NCI-H460 (cell line): ENCODE data around the gene WDFY2. TPM values are rescaled to one million over a fixed set of nuclear protein-coding genes. Genes with fewer than 3 reads are reported as not detected.
"Not testable (repeated sequence)": the region's sequence is repeated elsewhere in the genome, so short reads cannot be mapped to it uniquely, and the experiment has no call there.

Experiments used
- DNase-seq: peaks from one replicate; pipeline ENCODE4 v3.0.0-alpha.2; 2016; ENCODE audit warnings: low read depth; ENCODE audit errors: extremely low read depth
- total RNA-seq: library from RNA; depleted of rRNA; stranded (reverse); fragments of >200 nt; shearing (Covaris generic); gene quantifications from 2 replicates; pipeline ENCODE4 v1.2.3, GENCODE V29; 2014

WDFY2 gene
- total RNA-seq, 1 experiment from 2014 or later, result 10.8 TPM

DNA sequence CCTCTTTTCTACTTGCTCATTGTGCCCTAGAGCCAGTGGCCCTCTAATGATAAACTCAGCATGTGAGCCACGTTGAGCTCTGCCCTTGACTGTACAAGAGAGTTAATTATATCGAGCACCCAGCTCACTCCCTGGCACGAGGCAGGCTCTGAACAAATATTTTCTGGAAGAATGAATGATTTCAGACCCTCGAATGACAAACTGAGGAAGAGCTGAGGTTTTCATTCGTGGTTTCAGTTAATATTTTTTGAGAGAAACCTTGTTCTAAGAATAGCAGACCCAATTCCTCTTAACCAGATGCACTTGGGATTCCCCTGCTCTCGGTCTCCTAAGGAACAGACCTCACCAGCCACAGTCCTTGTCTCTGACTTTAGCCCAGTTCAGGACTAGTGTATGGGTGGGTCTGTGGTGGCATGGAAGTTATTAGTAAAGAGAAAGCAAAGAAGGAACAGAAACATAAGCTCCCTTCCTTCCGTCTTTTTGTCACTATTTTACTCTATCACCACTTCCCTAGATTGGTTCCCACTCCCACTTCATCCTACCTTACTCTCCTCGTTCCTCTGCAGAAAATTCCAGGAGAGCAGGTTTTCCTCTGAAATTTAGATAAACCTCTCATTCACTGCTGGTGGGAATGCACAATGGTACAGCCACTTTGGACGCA lies 22.1 kb upstream of the WDFY2 start:
- no peak for DNase-seq

DNA sequence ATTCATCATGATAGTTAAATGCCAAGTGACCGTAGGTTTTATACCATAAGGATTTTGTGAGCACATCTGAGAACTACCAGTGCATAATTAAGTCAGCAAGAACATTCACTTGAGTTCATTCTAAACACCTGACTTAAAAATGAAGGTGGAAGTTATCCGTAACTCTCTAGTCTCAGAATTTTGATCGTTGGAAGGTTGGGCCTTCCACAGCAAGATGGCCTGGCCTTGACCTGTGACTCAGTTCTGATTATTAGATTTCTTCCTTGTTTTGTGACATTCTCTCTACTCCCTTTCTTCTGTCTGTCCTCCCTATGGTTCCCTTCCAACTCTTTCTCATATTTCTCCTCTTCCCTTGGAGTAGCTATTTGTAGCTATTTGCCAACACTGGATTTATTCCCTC lies 20.0 kb upstream of the WDFY2 start:
- no peak for DNase-seq

- no peak for DNase-seq
Observed at GRCh38 chr13:51564671-51565070, 19.6 kb upstream of the WDFY2 start.

- DNase-seq, result not testable (repeated sequence)
Observed at GRCh38 chr13:51569001-51569400, 15.3 kb upstream of the WDFY2 start.

DNA sequence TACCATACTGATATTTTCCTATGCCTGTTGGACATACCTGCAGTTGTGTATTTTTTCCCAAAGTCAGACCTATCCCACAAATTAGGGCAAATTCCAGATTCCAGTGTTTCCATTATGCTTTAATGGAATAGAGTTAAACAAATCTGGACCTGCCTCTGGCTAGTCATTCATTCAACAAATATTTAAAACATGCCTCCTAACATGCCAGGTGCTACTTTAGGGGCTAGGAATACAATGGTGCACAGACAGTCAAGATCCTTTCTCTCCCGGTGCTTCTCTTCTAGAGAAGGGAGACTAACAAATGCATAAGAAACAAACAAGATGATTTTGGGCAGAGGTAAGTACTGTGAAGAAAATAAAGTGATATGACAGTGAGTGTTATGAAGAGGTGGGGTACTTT lies 7.5 kb upstream of the WDFY2 start:
- no peak for DNase-seq

- no peak for DNase-seq
Observed at GRCh38 chr13:51577690-51578089, 6.6 kb upstream of the WDFY2 start.

DNA sequence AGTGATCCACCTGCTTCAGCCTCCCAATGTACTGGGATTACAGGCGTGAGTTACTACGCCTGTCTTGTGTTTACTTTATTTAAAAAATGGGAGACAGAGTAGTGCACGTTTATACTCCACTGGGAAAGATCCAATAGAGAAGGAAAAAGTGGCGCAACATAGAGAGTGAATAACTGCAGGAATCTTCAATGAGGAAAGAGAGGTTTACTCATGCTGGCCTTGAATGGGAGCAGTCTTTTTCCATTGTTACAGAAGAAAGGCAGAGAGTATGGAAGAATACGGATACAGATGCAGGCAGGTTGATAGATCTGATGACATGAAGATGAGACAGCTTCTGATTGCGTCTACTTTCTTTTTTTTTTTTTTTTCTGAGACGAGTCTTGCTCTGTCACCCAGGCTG lies 4.6 kb upstream of the WDFY2 start:
- DNase-seq, result no peak

GRCh38 chr13:51581148-51581820 lies 3.0 kb upstream of the WDFY2 start:
- DNase-seq, result no peak

DNA sequence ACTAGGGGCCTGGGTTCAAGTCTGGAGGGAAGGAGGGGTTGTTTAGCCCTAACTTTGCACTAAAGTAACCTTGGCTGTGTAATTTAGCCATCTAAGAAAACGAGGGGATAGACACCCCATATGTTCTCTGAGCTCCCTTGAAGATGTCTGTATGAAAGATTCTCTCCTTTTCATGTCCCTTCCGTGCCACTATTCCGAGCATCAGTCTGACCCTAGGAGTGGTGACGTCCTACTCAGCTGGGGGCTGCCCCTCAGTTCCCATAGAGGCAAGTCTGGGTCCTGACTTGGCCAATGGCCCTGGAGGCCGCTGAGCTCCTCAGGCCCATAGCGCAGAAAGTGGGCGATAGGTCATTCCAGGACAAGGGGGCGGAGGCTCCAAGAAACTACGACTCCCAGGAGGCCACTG lies 790 bp upstream of the WDFY2 start:
- no peak for DNase-seq

DNA sequence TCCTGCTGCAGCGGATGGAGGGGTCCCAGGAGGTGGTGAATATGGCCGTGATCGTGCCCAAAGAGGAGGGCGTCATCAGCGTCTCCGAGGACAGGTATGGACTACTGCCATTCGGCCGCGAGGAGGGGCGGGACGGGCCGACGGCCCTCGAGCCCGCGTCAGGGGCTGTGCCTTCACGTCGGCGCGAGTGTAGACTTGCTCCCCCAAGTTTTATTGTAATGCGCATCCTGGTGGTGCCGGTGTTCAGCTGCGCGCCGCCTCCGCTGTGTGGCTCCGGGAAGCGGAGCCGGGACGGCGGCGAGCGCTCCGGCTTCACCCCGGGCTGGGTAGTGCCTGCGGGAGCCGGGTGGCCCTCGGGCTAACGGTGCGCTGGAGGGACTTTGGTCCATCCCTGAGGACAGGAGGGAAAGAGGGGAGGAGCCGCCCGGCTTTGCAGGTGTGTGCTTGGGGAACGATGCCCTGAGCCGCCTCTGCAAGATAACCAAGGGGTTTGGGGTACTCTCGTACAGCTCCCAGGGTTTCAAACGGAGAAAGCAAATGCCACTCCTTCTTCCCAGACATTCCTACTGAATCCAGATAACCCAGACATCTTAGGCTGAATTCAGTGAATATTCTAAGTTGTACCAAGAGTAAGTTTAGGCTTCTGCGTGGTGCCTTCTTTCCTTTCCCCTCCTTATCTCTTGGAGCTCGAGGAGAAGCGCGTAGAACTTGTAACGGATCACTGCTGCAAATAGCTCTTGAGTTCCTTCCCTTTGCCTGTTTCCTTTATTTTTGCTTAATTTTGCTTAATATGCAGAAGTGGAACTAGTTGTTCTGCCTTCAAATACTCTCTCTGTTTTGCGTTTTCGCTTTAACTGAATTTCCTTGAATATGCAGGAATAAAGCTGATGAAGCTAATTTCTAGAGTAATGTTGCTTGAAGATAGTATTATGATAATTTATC lies 740 bp downstream of the WDFY2 start:
- DNase-seq, result no peak

DNA sequence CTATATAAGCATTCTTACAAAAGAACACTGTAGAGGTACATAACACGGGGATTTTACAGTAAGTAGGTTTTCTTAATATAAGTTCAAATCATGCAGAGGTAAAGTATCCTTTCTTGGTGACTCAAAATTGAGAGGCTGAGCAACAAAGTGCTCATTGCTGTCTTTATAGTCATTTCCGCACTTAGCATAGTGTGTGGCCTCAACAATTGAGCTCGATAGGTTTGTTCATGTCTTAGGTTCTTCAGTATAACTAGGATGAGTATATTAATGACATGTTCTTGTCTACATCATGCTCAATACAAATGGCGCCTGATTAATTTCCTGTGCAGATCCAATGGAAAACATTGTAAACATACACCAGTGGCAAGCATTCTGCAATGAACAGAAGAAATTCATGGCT lies 1.4 kb downstream of the WDFY2 start:
- DNase-seq, result no peak

DNA sequence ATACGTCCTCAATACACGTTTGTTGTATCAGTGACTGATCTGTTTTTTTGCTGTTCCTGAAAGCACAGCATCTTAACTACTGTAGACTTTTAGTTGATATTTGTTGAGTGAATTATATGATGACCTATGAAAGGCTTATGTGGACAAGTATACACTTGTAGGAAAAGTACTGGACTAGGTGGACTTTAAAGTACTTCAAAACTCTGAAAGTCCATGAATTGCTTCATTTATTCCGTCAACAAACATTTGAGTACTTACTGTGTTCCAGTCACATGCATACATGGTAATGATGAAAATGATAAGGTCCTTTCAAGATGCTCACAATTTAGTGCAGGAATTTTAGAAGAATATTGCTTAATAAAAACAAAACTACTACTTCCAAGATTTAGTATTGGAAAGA lies 3.1 kb downstream of the WDFY2 start:
- no peak for DNase-seq

DNA sequence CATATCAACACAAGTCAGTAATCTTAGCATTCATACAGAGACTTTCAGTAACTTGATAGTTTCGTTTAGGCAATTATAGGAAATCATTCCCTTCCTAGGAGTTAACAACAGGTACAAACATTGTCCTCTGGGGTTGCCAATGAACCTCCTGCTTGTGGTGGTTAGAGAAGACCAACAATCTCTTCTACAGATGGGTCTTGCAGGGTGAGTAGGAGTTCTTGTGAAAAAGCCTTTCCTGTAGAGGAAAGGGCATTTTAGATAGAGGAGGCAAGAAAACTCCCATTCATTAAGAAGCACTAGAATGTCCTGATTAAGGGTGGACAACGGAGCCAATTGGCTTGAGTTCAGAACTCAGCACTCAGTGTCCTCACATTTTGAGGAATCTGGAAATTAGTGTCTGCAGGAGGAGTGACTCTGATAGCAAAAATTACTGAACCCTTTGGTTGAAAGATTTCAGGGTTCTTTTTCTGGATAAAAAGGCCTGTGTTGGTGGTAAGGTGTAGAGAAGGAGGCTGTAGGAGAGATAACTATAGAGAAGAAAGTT lies 4.2 kb downstream of the WDFY2 start:
- DNase-seq, result no peak

GRCh38 chr13:51589793-51590192 lies 5.5 kb downstream of the WDFY2 start:
- no peak for DNase-seq

GRCh38 chr13:51590231-51590970 lies 6.1 kb downstream of the WDFY2 start:
- no peak for DNase-seq

GRCh38 chr13:51590971-51591627 lies 6.8 kb downstream of the WDFY2 start:
- DNase-seq, result peak; percentile 83

DNA sequence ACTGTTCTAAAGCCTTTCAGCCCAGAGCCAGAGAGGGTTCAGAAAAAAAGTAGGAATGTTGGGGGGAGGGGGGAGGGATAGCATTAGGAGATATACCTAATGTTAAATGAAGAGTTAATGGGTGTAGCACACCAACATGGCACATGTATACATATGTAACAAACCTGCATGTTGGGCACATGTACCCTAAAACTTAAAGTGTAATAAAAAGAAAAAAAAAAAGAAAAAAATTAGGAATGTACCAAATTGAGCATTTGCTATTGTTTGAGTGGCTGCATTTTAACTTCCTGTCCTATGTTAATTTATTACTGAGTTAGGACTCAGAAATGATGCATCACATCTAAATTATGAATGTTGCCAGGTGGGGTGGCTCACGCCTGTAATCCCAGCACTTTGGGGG lies 7.7 kb downstream of the WDFY2 start:
- not testable (repeated sequence) for DNase-seq

GRCh38 chr13:51594432-51594831 lies 10.2 kb downstream of the WDFY2 start:
- DNase-seq, result no peak

GRCh38 chr13:51595416-51595815 lies 11.2 kb downstream of the WDFY2 start:
- DNase-seq, result no peak

- no peak for DNase-seq
Observed at GRCh38 chr13:51596541-51596940, 12.3 kb downstream of the WDFY2 start.
